Neuronal stem cell (in vitro differentiated cells): ENCODE results near the gene MAP6.
A peak's percentile ranks its signal among the peaks of the same experiment; 100 is the strongest.

ENCODE experiments used
- DNase-seq: peaks from one replicate; pipeline ENCODE4 v3.0.0-alpha.2; 2013; ENCODE audit warnings: low spot score
- H2AFZ ChIP-seq: one replicate; pipeline ENCODE4 v1.6.1; 2013; ENCODE audit warnings: mild to moderate bottlenecking, low read length, inconsistent platforms
- H2AK5ac ChIP-seq: 2 replicates; pipeline ENCODE4 v1.6.1; 2013; ENCODE audit warnings: low read depth, mild to moderate bottlenecking, inconsistent platforms, low read length, moderate library complexity, mixed read lengths
- H2BK120ac ChIP-seq: 2 replicates; pipeline ENCODE4 v1.6.1; 2013; ENCODE audit warnings: low read depth, mild to moderate bottlenecking, inconsistent platforms, low read length, moderate library complexity, mixed read lengths
- H2BK12ac ChIP-seq: one replicate; pipeline ENCODE4 v1.6.1; 2013; ENCODE audit warnings: low read length, inconsistent platforms
- H2BK15ac ChIP-seq: 2 replicates; pipeline ENCODE4 v1.6.1; 2013; ENCODE audit warnings: mild to moderate bottlenecking, low read length, inconsistent platforms, mixed read lengths
- H2BK5ac ChIP-seq: one replicate; pipeline ENCODE4 v1.6.1; 2013; ENCODE audit warnings: inconsistent platforms, mild to moderate bottlenecking, low read length, moderate library complexity
- H3K14ac ChIP-seq: one replicate; pipeline ENCODE4 v1.6.1; 2013; ENCODE audit warnings: low read length, inconsistent platforms
- H3K18ac ChIP-seq: 2 replicates; pipeline ENCODE4 v1.6.1; 2013; ENCODE audit warnings: low read length, inconsistent platforms
- H3K23ac ChIP-seq: 2 replicates; pipeline ENCODE4 v1.6.1; 2013; ENCODE audit warnings: low read depth, mild to moderate bottlenecking, mixed read lengths, low read length, inconsistent platforms; ENCODE audit not compliant: poor library complexity
- H3K27ac ChIP-seq: replicated peaks from 3 replicates; pipeline ENCODE4 v1.5.1; 2013; ENCODE audit warnings: low read length, inconsistent platforms
- H3K27me3 ChIP-seq, 3 experiments: 2 replicates each; pipeline ENCODE4 v1.6.1; 2013; ENCODE audit warnings: low read length in 3 of 3, mild to moderate bottlenecking in 2 of 3, inconsistent platforms in 1 of 3, low read depth in 1 of 3, mixed read lengths in 1 of 3, moderate library complexity in 1 of 3; ENCODE audit not compliant: control insufficient read depth in 3 of 3, insufficient read depth in 3 of 3
- H3K36me3 ChIP-seq, 2 donors: replicated peaks in 1 of 2; 2 replicates each; pipeline ENCODE4 v1.6.1; 2013; ENCODE audit warnings: low read length in 2 of 2; ENCODE audit not compliant: control insufficient read depth in 2 of 2, insufficient read depth in 2 of 2
- H3K4ac ChIP-seq: 2 replicates; pipeline ENCODE4 v1.6.1; 2013; ENCODE audit warnings: inconsistent platforms, mild to moderate bottlenecking, low read length, moderate library complexity
- H3K4me1 ChIP-seq, 2 donors: 1 replicate in 1 of 2; 2 replicates in 1 of 2; pipeline ENCODE4 v1.6.1; 2013; ENCODE audit warnings: low read length in 2 of 2, low read depth in 1 of 2; ENCODE audit not compliant: control insufficient read depth in 2 of 2, insufficient read depth in 1 of 2
- H3K4me2 ChIP-seq: one replicate; pipeline ENCODE4 v1.6.1; 2013; ENCODE audit warnings: mild to moderate bottlenecking, low read length, inconsistent platforms; ENCODE audit not compliant: insufficient read depth, poor library complexity, severe bottlenecking
- H3K4me3 ChIP-seq, 2 donors: 2 replicates each; pipeline ENCODE4 v1.5.1; 2013; ENCODE audit warnings: low read length in 2 of 2, mild to moderate bottlenecking in 2 of 2, inconsistent platforms in 1 of 2, moderate library complexity in 1 of 2
- H3K79me1 ChIP-seq: one replicate; pipeline ENCODE4 v1.6.1; 2013; ENCODE audit warnings: low read depth, mild to moderate bottlenecking, inconsistent platforms, low read length, moderate library complexity
- H3K9ac ChIP-seq: one replicate; pipeline ENCODE4 v1.6.1; 2013; ENCODE audit warnings: mild to moderate bottlenecking, low read depth, low read length, inconsistent platforms; ENCODE audit not compliant: poor library complexity
- H3K9me3 ChIP-seq, 2 donors: replicated peaks in 1 of 2; 2 replicates each; pipeline versions ENCODE3 to v1.6.1; 2013; ENCODE audit warnings: low read length in 2 of 2, mild to moderate bottlenecking in 2 of 2, inconsistent platforms in 1 of 2, low read depth in 1 of 2, mixed read lengths in 1 of 2, moderate library complexity in 1 of 2; ENCODE audit not compliant: control insufficient read depth in 2 of 2, insufficient read depth in 1 of 2
- H4K8ac ChIP-seq: one replicate; pipeline ENCODE4 v1.6.1; 2013; ENCODE audit warnings: low read depth, mild to moderate bottlenecking, inconsistent platforms, low read length, moderate library complexity
- H4K91ac ChIP-seq: one replicate; pipeline ENCODE4 v1.6.1; 2013; ENCODE audit warnings: low read length, low read depth, mild to moderate bottlenecking, inconsistent platforms; ENCODE audit not compliant: poor library complexity
- WGBS, 2 donors: extraction: QIAGEN DNeasy Blood & Tissue Kit; methylation state at CpG; one replicate each; pipeline ENCODE4 v1.1.7; 2013; ENCODE audit warnings: missing lambda C conversion rate in 2 of 2, mixed read lengths in 1 of 2; ENCODE audit not compliant: insufficient read length in 2 of 2, insufficient replicate concordance in 1 of 2; ENCODE audit errors: extremely low coverage in 2 of 2; 5-methylcytosine and 5-hydroxymethylcytosine counted together

MAP6 gene

GRCh38 chr11:75650167-75650723, 18.6 kb downstream of the MAP6 start:
- H3K36me3 ChIP-seq: no peaks in the 10 kb centered on the region
- H3K4me1 ChIP-seq: peaks cover 0 to under 1% of the 10 kb centered on the region in 2 donors
- H2BK120ac ChIP-seq: no peak overlapping the region
- no peak overlapping the region for H3K4me2 ChIP-seq
- H3K9me3 ChIP-seq: no peaks in the 10 kb centered on the region
- no peak overlapping the region for H3K14ac ChIP-seq
- H2BK15ac ChIP-seq: no peak overlapping the region
- no peak overlapping the region for H2AK5ac ChIP-seq
- no peak overlapping the region for H2AFZ ChIP-seq
- no peaks in the 10 kb centered on the region for H3K27me3 ChIP-seq
- H2BK12ac ChIP-seq: no peak overlapping the region
- DNase-seq: no peak
- no peak overlapping the region for H2BK5ac ChIP-seq
- no peak overlapping the region for H4K8ac ChIP-seq
- no peaks in the 10 kb centered on the region for H3K79me1 ChIP-seq
- H3K4ac ChIP-seq: no peak overlapping the region
- no peak overlapping the region for H3K4me3 ChIP-seq
- no peak overlapping the region for H3K9ac ChIP-seq
- H3K18ac ChIP-seq: no peak overlapping the region
- H3K27ac ChIP-seq: no peak overlapping the region
- H4K91ac ChIP-seq: no peak overlapping the region
- H3K23ac ChIP-seq: no peak overlapping the region
- no CpG with 5 or more reads among the region's 3 CpGs for WGBS, 2 donors

GRCh38 chr11:75644946-75645345, 23.9 kb downstream of the MAP6 start:
- H2BK120ac ChIP-seq: no peak overlapping the region
- H2AK5ac ChIP-seq: no peak overlapping the region
- no peak overlapping the region for H3K4ac ChIP-seq
- H3K27ac ChIP-seq: no peak overlapping the region
- H2BK5ac ChIP-seq: no peak overlapping the region
- H3K18ac ChIP-seq: peak overlapping the region; percentile 82
- H3K23ac ChIP-seq: no peak overlapping the region
- H4K91ac ChIP-seq: no peak overlapping the region
- peak overlapping the region; percentile 69 for H2BK12ac ChIP-seq
- no CpG with 5 or more reads among the region's 6 CpGs for WGBS, 2 donors
- H3K9me3 ChIP-seq: no peaks in the 10 kb centered on the region
- no peak overlapping the region for H2BK15ac ChIP-seq
- DNase-seq: no peak
- no peak overlapping the region for H2AFZ ChIP-seq
- H3K36me3 ChIP-seq: no peaks in the 10 kb centered on the region
- H3K14ac ChIP-seq: no peak overlapping the region
- no peak overlapping the region for H3K4me3 ChIP-seq
- H3K79me1 ChIP-seq: no peaks in the 10 kb centered on the region
- peaks cover 3 to 4% of the 10 kb centered on the region in 2 donors for H3K4me1 ChIP-seq
- H3K9ac ChIP-seq: no peak overlapping the region
- no peaks in the 10 kb centered on the region for H3K27me3 ChIP-seq
- H3K4me2 ChIP-seq: no peak overlapping the region
- no peak overlapping the region for H4K8ac ChIP-seq

DNA sequence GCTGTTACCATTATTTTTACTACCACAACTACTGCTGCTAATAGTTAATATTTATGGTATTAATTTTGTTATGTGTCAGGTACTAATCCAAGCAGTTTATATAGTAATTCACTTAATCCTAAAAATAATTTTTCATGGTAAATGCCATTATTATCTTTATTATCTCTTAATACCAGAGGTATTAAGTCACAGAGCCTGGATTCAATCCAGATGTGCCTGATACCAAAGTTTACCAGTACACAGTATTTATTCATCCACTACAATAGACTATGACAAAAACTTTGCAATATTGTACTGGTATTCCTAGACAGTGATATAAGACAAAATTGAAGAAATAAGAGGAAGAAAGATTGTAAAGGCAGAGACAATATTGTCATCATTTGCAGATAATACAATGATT, 24.5 kb downstream of the MAP6 start:
- Histone ChIP-seq H4K91ac (no peak overlapping the region), H3K4ac (no peak overlapping the region)
- DNase-seq: no peak

DNA sequence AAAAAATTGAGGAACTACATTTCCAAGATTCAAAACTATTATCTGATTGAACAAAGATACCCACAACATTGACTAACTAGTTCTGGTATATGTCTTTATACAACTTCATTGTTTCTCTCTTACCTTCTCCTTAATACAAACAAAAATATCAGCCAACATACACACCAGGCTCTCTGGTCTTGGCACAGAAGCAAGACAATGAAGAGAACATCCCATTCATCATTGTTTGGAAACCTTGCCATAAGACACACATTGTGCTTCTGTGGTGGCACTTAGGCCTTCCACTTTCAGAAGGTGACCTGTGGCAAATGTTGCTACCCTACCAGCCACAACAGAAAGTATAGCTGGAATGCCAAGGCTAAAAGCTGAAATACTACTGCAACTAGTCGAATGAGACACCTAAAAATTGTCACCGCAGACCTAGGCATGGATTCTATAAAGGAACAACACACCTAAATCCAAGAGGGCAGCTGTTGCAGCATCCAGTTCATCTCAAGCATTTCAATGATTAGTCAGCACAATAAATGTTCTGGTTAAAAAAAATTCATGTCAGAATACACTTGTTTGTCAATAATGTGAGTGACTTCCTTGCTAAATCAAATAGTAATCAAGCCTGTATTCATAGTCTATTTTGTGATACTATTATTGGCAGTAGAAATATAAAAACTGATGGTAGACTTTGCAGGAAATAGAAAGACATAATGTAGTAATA, 26.3 kb downstream of the MAP6 start:
- Histone ChIP-seq H2AFZ (no peak overlapping the region), H3K4me1 (peaks cover 9 to 21% of the 10 kb centered on the region in 2 donors), H3K36me3 (no peaks in the 10 kb centered on the region), H3K4me3 (no peak overlapping the region), H3K27ac (no peak overlapping the region), H4K8ac (no peak overlapping the region), H3K4ac (no peak overlapping the region), H2AK5ac (no peak overlapping the region), H3K18ac (no peak overlapping the region), H3K27me3 (no peaks in the 10 kb centered on the region), H3K14ac (no peak overlapping the region), H3K79me1 (no peaks in the 10 kb centered on the region), H4K91ac (no peak overlapping the region), H3K9ac (no peak overlapping the region), H3K4me2 (no peak overlapping the region), H2BK5ac (no peak overlapping the region), H3K9me3 (no peaks in the 10 kb centered on the region), H3K23ac (no peak overlapping the region), H2BK15ac (no peak overlapping the region), H2BK120ac (no peak overlapping the region), H2BK12ac (no peak overlapping the region)
- no CpG with 5 or more reads among the region's 2 CpGs for WGBS, 2 donors
- DNase-seq: no peak

More for the DNA sequence above, 24.5 kb downstream of the MAP6 start:
- Histone ChIP-seq H2BK5ac (no peak overlapping the region), H3K23ac (no peak overlapping the region), H3K36me3 (no peaks in the 10 kb centered on the region), H3K4me1 (peaks cover 7 to 8% of the 10 kb centered on the region in 2 donors), H3K79me1 (no peaks in the 10 kb centered on the region), H3K18ac (no peak overlapping the region), H3K4me2 (no peak overlapping the region), H3K27ac (no peak overlapping the region), H2BK12ac (no peak overlapping the region), H2AK5ac (no peak overlapping the region), H4K8ac (no peak overlapping the region), H2AFZ (no peak overlapping the region), H3K27me3 (no peaks in the 10 kb centered on the region), H3K9me3 (no peaks in the 10 kb centered on the region), H3K4me3 (no peak overlapping the region), H3K9ac (no peak overlapping the region), H2BK15ac (no peak overlapping the region), H2BK120ac (no peak overlapping the region), H3K14ac (no peak overlapping the region)
